GM12878 (cell line): ENCODE measurements around the gene ANP32D. TPM values are rescaled to one million over a fixed set of nuclear protein-coding genes. Genes with fewer than 3 reads are reported as not detected.

ENCODE experiments used
- ATF7 ChIP-seq: fragments of 450-650 bp; IDR thresholded peaks from 2 replicates; pipeline ENCODE4 v1.6.1; 2016; ENCODE audit warnings: low read depth, mild to moderate bottlenecking
- DPF2 ChIP-seq: fragments of 450-650 bp; IDR thresholded peaks from 2 replicates; pipeline ENCODE4 v1.6.1; 2017; ENCODE audit warnings: mild to moderate bottlenecking
- FOXK2 ChIP-seq: fragments of 450-650 bp; IDR thresholded peaks from 2 replicates; pipeline ENCODE4 v1.6.1; 2017; ENCODE audit warnings: mild to moderate bottlenecking, moderate library complexity
- GATAD2B ChIP-seq: fragments of 450-650 bp; conservative IDR thresholded peaks from 2 replicates; pipeline ENCODE4 v1.6.1; 2017; ENCODE audit warnings: low read depth, mild to moderate bottlenecking, moderate library complexity
- HDAC6 ChIP-seq: fragments of 200-600 bp; sonication (generic); IDR thresholded peaks from one replicate; pipeline ENCODE4 v1.8.0; 2017; ENCODE audit warnings: antibody characterized with exemption; ENCODE audit not compliant: unreplicated experiment
- MTA2 ChIP-seq: fragments of 450-650 bp; IDR thresholded peaks from 2 replicates; pipeline ENCODE4 v1.6.1; 2016; ENCODE audit warnings: low read depth, mild to moderate bottlenecking, moderate library complexity
- NFYB ChIP-seq: IDR thresholded peaks from 2 replicates; pipeline ENCODE4 v1.6.1; 2011; ENCODE audit warnings: low read depth, mild to moderate bottlenecking, low read length, improper control_type of control experiment, moderate library complexity; ENCODE audit not compliant: insufficient read depth
- NRF1 ChIP-seq: conservative IDR thresholded peaks from 2 replicates; pipeline ENCODE4 v1.6.1; 2011; ENCODE audit warnings: mild to moderate bottlenecking, low read depth, low read length, improper control_type of control experiment
- POLR2AphosphoS5 ChIP-seq: IDR thresholded peaks from 2 replicates; pipeline ENCODE4 v1.6.1; 2011; ENCODE audit warnings: mild to moderate bottlenecking, low read length, inconsistent platforms
- RBBP5 ChIP-seq: fragments of 200-600 bp; sonication (generic); conservative IDR thresholded peaks from 2 replicates; pipeline ENCODE4 v1.6.1; 2016
- SP1 ChIP-seq: IDR thresholded peaks from one replicate; pipeline ENCODE4 v1.6.1; 2011; ENCODE audit warnings: low read depth, low read length
- SREBF2 ChIP-seq: IDR thresholded peaks from 2 replicates; pipeline ENCODE4 v1.6.1; 2012; ENCODE audit warnings: mild to moderate bottlenecking, low read length
- SRF ChIP-seq, 2 experiments: IDR thresholded peaks; 2 replicates each; pipeline ENCODE4 v1.6.1; 2011; ENCODE audit warnings: low read depth in 2 of 2, low read length in 2 of 2, mild to moderate bottlenecking in 1 of 2, moderate library complexity in 1 of 2
- WRNIP1 ChIP-seq: IDR thresholded peaks from 2 replicates; pipeline ENCODE4 v1.6.1; 2011; ENCODE audit warnings: low read depth, low read length, improper control_type of control experiment, borderline replicate concordance
- YY1 ChIP-seq: IDR thresholded peaks from 2 replicates; pipeline ENCODE4 v1.6.1; 2011; ENCODE audit warnings: low read depth, mild to moderate bottlenecking, low read length
- ZBED1 ChIP-seq: IDR thresholded peaks from 2 replicates; pipeline ENCODE4 v1.6.1; 2016; ENCODE audit warnings: borderline replicate concordance
- ZNF24 ChIP-seq: fragments of 450-650 bp; IDR thresholded peaks from 2 replicates; pipeline ENCODE4 v1.6.1; 2017; ENCODE audit warnings: antibody characterized with exemption, mild to moderate bottlenecking
- ZZZ3 ChIP-seq: IDR thresholded peaks from 2 replicates; pipeline ENCODE4 v1.6.1; 2011; ENCODE audit warnings: low read depth; ENCODE audit not compliant: control insufficient read depth, insufficient read length
- polyA plus RNA-seq, 11 experiments: library from polyadenylated mRNA; depleted of rRNA in 4 of 11; unstranded in 6 of 11; stranded (reverse) in 5 of 11; fragments of >200 nt; fragmentation: Nextera tagmentation in 4 of 11; fragmentation: Illumina TruSeq in 1 of 11; extraction: Ambion mirVana in 4 of 11; extraction: Trizol in 1 of 11; gene quantifications; 1 replicate in 1 of 11; 2 replicates in 10 of 11; pipeline versions ENCODE4 v1.2.1 to v1.2.3, GENCODE V29; 2011 to 2016; ENCODE audit warnings: inconsistent platforms in 2 of 11, missing spikeins in 2 of 11, low read depth in 1 of 11
- total RNA-seq, 4 experiments: library from RNA; depleted of rRNA in 3 of 4; stranded (reverse); fragments of >200 nt in 3 of 4; fragmentation: Illumina TruSeq in 1 of 4; extraction: Trizol in 1 of 4; gene quantifications; 2 replicates each; pipeline versions ENCODE4 v1.2.1 to v1.2.3, GENCODE V29; 2013 to 2021
- TF ChIP-seq, protein P1 (sequence below): fragments of 450-650 bp; IDR thresholded peaks from 2 replicates; pipeline ENCODE4 v1.6.1; 2016; ENCODE audit warnings: mild to moderate bottlenecking, moderate library complexity, borderline replicate concordance
- TF ChIP-seq, protein P2 (sequence below): fragments of 450-650 bp; IDR thresholded peaks from 2 replicates; pipeline ENCODE4 v1.6.1; 2017; ENCODE audit warnings: mild to moderate bottlenecking, moderate library complexity
- TF ChIP-seq, protein P3 (sequence below): IDR thresholded peaks from 2 replicates; pipeline ENCODE4 v1.6.1; 2011; ENCODE audit warnings: low read depth, low read length, improper control_type of control experiment, borderline replicate concordance
- TF ChIP-seq, protein P4 (sequence below): IDR thresholded peaks from 2 replicates; pipeline ENCODE4 v1.6.1; 2012; ENCODE audit warnings: low read length, inconsistent platforms

Gene ANP32D
- total and polyA plus RNA-seq, 10 of the 15 experiments (the other 5 are each of a cell fraction or from before 2014, with no cell fraction given) = not detected

DNA sequence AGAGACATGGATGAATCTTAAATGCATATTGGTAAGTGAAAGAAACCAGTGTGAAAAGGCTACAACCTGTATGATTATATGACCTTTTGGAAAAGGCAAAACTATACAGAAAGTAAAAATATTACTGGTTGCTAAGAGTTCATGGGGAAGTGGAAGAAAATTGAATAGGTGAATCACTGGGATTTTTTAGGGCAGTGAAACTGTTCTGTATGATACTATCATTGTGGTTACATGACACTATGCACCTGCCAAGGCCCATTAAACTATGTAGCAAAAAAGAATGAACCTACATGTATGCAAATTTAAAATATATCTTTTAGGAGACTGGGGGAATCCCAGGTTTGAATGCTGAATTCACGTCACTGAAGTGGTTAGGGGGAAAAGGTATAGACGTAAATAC is 40.5 kb downstream of the ANP32D start (continued):
- TF ChIP-seq, protein P1, sequence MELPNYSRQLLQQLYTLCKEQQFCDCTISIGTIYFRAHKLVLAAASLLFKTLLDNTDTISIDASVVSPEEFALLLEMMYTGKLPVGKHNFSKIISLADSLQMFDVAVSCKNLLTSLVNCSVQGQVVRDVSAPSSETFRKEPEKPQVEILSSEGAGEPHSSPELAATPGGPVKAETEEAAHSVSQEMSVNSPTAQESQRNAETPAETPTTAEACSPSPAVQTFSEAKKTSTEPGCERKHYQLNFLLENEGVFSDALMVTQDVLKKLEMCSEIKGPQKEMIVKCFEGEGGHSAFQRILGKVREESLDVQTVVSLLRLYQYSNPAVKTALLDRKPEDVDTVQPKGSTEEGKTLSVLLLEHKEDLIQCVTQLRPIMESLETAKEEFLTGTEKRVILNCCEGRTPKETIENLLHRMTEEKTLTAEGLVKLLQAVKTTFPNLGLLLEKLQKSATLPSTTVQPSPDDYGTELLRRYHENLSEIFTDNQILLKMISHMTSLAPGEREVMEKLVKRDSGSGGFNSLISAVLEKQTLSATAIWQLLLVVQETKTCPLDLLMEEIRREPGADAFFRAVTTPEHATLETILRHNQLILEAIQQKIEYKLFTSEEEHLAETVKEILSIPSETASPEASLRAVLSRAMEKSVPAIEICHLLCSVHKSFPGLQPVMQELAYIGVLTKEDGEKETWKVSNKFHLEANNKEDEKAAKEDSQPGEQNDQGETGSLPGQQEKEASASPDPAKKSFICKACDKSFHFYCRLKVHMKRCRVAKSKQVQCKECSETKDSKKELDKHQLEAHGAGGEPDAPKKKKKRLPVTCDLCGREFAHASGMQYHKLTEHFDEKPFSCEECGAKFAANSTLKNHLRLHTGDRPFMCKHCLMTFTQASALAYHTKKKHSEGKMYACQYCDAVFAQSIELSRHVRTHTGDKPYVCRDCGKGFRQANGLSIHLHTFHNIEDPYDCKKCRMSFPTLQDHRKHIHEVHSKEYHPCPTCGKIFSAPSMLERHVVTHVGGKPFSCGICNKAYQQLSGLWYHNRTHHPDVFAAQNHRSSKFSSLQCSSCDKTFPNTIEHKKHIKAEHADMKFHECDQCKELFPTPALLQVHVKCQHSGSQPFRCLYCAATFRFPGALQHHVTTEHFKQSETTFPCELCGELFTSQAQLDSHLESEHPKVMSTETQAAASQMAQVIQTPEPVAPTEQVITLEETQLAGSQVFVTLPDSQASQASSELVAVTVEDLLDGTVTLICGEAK = no peak
- TF ChIP-seq DPF2 = peak; percentile 45; the same call in 1 of the 2 replicates
- TF ChIP-seq HDAC6 = no peak
- TF ChIP-seq ATF7 = peak; percentile 69; the same call in 1 of the 2 replicates
- TF ChIP-seq FOXK2 = no peak
- TF ChIP-seq, protein P2, sequence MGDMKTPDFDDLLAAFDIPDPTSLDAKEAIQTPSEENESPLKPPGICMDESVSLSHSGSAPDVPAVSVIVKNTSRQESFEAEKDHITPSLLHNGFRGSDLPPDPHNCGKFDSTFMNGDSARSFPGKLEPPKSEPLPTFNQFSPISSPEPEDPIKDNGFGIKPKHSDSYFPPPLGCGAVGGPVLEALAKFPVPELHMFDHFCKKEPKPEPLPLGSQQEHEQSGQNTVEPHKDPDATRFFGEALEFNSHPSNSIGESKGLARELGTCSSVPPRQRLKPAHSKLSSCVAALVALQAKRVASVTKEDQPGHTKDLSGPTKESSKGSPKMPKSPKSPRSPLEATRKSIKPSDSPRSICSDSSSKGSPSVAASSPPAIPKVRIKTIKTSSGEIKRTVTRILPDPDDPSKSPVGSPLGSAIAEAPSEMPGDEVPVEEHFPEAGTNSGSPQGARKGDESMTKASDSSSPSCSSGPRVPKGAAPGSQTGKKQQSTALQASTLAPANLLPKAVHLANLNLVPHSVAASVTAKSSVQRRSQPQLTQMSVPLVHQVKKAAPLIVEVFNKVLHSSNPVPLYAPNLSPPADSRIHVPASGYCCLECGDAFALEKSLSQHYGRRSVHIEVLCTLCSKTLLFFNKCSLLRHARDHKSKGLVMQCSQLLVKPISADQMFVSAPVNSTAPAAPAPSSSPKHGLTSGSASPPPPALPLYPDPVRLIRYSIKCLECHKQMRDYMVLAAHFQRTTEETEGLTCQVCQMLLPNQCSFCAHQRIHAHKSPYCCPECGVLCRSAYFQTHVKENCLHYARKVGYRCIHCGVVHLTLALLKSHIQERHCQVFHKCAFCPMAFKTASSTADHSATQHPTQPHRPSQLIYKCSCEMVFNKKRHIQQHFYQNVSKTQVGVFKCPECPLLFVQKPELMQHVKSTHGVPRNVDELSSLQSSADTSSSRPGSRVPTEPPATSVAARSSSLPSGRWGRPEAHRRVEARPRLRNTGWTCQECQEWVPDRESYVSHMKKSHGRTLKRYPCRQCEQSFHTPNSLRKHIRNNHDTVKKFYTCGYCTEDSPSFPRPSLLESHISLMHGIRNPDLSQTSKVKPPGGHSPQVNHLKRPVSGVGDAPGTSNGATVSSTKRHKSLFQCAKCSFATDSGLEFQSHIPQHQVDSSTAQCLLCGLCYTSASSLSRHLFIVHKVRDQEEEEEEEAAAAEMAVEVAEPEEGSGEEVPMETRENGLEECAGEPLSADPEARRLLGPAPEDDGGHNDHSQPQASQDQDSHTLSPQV = no peak
- no peak for TF ChIP-seq WRNIP1
- no peak for TF ChIP-seq GATAD2B
- no peak for TF ChIP-seq RBBP5
- TF ChIP-seq SREBF2 = no peak
- TF ChIP-seq, protein P3, sequence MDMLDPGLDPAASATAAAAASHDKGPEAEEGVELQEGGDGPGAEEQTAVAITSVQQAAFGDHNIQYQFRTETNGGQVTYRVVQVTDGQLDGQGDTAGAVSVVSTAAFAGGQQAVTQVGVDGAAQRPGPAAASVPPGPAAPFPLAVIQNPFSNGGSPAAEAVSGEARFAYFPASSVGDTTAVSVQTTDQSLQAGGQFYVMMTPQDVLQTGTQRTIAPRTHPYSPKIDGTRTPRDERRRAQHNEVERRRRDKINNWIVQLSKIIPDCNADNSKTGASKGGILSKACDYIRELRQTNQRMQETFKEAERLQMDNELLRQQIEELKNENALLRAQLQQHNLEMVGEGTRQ = no peak
- peak; percentile 75 for TF ChIP-seq MTA2
- TF ChIP-seq NRF1 = no peak
- TF ChIP-seq ZBED1 = peak; percentile 49; the same call in 1 of the 2 replicates
- TF ChIP-seq ZNF24 = no peak
- no peak for TF ChIP-seq POLR2AphosphoS5
- TF ChIP-seq, protein P4, sequence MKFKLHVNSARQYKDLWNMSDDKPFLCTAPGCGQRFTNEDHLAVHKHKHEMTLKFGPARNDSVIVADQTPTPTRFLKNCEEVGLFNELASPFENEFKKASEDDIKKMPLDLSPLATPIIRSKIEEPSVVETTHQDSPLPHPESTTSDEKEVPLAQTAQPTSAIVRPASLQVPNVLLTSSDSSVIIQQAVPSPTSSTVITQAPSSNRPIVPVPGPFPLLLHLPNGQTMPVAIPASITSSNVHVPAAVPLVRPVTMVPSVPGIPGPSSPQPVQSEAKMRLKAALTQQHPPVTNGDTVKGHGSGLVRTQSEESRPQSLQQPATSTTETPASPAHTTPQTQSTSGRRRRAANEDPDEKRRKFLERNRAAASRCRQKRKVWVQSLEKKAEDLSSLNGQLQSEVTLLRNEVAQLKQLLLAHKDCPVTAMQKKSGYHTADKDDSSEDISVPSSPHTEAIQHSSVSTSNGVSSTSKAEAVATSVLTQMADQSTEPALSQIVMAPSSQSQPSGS = peak; percentile 75
- no peak for TF ChIP-seq SP1
- no peak for TF ChIP-seq YY1
- TF ChIP-seq SRF (IDR thresholded peaks at IDR 0.05; ENCODE audit: low read depth in 2 of 2, low read length in 2 of 2) = no peak
- peak; percentile 39; the same call in 1 of the 2 replicates for TF ChIP-seq NFYB
- no peak for TF ChIP-seq ZZZ3
